Testis (tissue), 3 donors: Measurements from ENCODE around the gene PRKAR1B. TPM values are rescaled to one million over a fixed set of nuclear protein-coding genes. Genes with fewer than 3 reads are reported as not detected.

Experiments
- DNase-seq: peaks from one replicate; pipeline ENCODE4 v3.0.0-alpha.2; 2019
- H3K27ac ChIP-seq, 2 donors: fragments of 200-600 bp; sonication (generic); one replicate each; pipeline ENCODE4 v1.5.1; 2019
- H3K27me3 ChIP-seq: fragments of 200-600 bp; sonication (generic); one replicate; pipeline ENCODE4 v1.5.1; 2019
- H3K36me3 ChIP-seq: fragments of 200-600 bp; sonication (generic); one replicate; pipeline ENCODE4 v1.5.1; 2017; ENCODE audit warnings: low read depth; ENCODE audit errors: missing control alignments
- H3K4me1 ChIP-seq: fragments of 200-600 bp; sonication (generic); one replicate; pipeline ENCODE4 v1.5.1; 2019
- H3K4me3 ChIP-seq, 2 donors: fragments of 200-600 bp; sonication (generic); one replicate each; pipeline ENCODE4 v1.5.1; 2017 to 2019
- H3K9me3 ChIP-seq: fragments of 200-600 bp; sonication (generic); one replicate; pipeline ENCODE4 v1.5.1; 2017
- CTCF ChIP-seq, 3 experiments: fragments of 450-650 bp in 2 of 3; fragments of 200-600 bp in 1 of 3; sonication (generic) in 1 of 3; IDR thresholded peaks; one replicate each; pipeline ENCODE4 v1.5.1; 2016 to 2019; ENCODE audit warnings: antibody characterized with exemption in 3 of 3, mild to moderate bottlenecking in 2 of 3, moderate library complexity in 1 of 3
- POLR2A ChIP-seq: fragments of 450-650 bp; IDR thresholded peaks from one replicate; pipeline ENCODE4 v1.6.1; 2017; ENCODE audit warnings: antibody characterized with exemption, mild to moderate bottlenecking, moderate library complexity
- WGBS, 2 donors: methylation state at CpG; one replicate each; pipeline ENCODE4 v1.1.5; 2018; 5-methylcytosine and 5-hydroxymethylcytosine counted together
- intact Hi-C: fragments of 100-400 bp; cut with DNase I; formaldehyde crosslinking; loops from one replicate; pipeline ENCODE4 v1.15.1; 2023; ENCODE audit warnings: low total_unique reads
- polyA plus RNA-seq: library from polyadenylated mRNA; stranded (reverse); fragments of 350-450 nt; fragmentation: Illumina TruSeq; extraction: RNeasy Lipid Tissue Mini Kit (QIAGEN cat#74804); gene quantifications from one replicate; pipeline ENCODE4 v1.2.3, GENCODE V29; 2014; ENCODE audit warnings: low read depth, low replicate concordance; ENCODE audit not compliant: insufficient read depth
- total RNA-seq, 2 donors: library from RNA; depleted of rRNA; stranded (reverse); fragments of >200 nt; gene quantifications; one replicate each; pipeline ENCODE4 v1.2.3, GENCODE V29; 2016

Gene PRKAR1B
- total and polyA plus RNA-seq, 3 donors from 2014 or later: 27.8 to 35.7 (median 31.3) TPM

GRCh38 chr7:603152-603951 lies 123.7 kb downstream of the PRKAR1B start:
- Histone ChIP-seq H3K36me3 (no peaks in the 10 kb centered on the region), H3K9me3 (no peaks in the 10 kb centered on the region), H3K4me3 (no peak overlapping the region), H3K27me3 (no peaks in the 10 kb centered on the region), H3K27ac (peak overlapping the region; percentile 63 to 65), H3K4me1 (peaks cover 21% of the 10 kb centered on the region)
- DNase-seq: no peak
- TF ChIP-seq CTCF (IDR thresholded peaks at IDR 0.05): no peak
- TF ChIP-seq POLR2A: no peak
- intact Hi-C loops: no loop called here
- WGBS, 2 donors: 88 to 89% methylated on average over 12 of the region's 12 CpGs

GRCh38 chr7:602341-603141 lies 124.5 kb downstream of the PRKAR1B start:
- Histone ChIP-seq H3K9me3 (no peaks in the 10 kb centered on the region), H3K36me3 (no peaks in the 10 kb centered on the region), H3K27ac (peak overlapping the region; percentile 18 to 65), H3K4me1 (peaks cover 16% of the 10 kb centered on the region), H3K27me3 (no peaks in the 10 kb centered on the region), H3K4me3 (no peak overlapping the region)
- WGBS, 2 donors: 68 to 89% methylated on average over 17 to 36 of the region's 38 CpGs
- DNase-seq: no peak
- intact Hi-C loops: no loop called here
- no peak for TF ChIP-seq CTCF (IDR thresholded peaks at IDR 0.05)
- no peak for TF ChIP-seq POLR2A

GRCh38 chr7:601595-602340 lies 125.3 kb downstream of the PRKAR1B start:
- Histone ChIP-seq H3K4me3 (no peak overlapping the region), H3K27me3 (no peaks in the 10 kb centered on the region), H3K36me3 (no peaks in the 10 kb centered on the region), H3K9me3 (no peaks in the 10 kb centered on the region), H3K4me1 (peaks cover 16% of the 10 kb centered on the region), H3K27ac (peak overlapping the region; percentile 18 to 65)
- WGBS, 2 donors: 53 to 71% methylated on average over 12 to 39 of the region's 39 CpGs
- TF ChIP-seq POLR2A (no peak), CTCF (IDR thresholded peaks at IDR 0.05) (no peak)
- intact Hi-C loops: no loop called here
- DNase-seq: no peak

GRCh38 chr7:601036-601594 lies 126.0 kb downstream of the PRKAR1B start:
- TF ChIP-seq POLR2A (no peak), CTCF (IDR thresholded peaks at IDR 0.05) (no peak)
- no peaks in the 10 kb centered on the region for H3K36me3 ChIP-seq
- no peak for DNase-seq
- peaks cover 16% of the 10 kb centered on the region for H3K4me1 ChIP-seq
- H3K27me3 ChIP-seq: no peaks in the 10 kb centered on the region
- intact Hi-C loops: no loop called here
- WGBS, 2 donors: 67 to 72% methylated on average over 12 to 22 of the region's 22 CpGs
- H3K27ac ChIP-seq: peak overlapping the region in 1 of 2 donors; percentile 65
- H3K9me3 ChIP-seq: no peaks in the 10 kb centered on the region
- H3K4me3 ChIP-seq: no peak overlapping the region
